Fibroblast of lung (primary cell): ENCODE measurements around the gene TFRC. TPM values are rescaled to one million over a fixed set of nuclear protein-coding genes. Genes with fewer than 3 reads are reported as not detected.

Experiments
- DNase-seq, 2 donors: peaks; one replicate each; pipeline versions ENCODE4 v3.0.0 to v3.0.0-alpha.2; 2010; ENCODE audit warnings: low read depth in 2 of 2
- H2AFZ ChIP-seq: 2 replicates; pipeline ENCODE4 v1.5.1; 2012; ENCODE audit warnings: low read length, control low read depth, inconsistent platforms
- H3K27ac ChIP-seq: 2 replicates; pipeline ENCODE4 v1.5.1; 2011; ENCODE audit warnings: low read length, control low read depth; ENCODE audit not compliant: insufficient read depth
- H3K27me3 ChIP-seq: 2 replicates; pipeline ENCODE4 v1.5.1; 2011; ENCODE audit warnings: mild to moderate bottlenecking, low read length; ENCODE audit not compliant: control insufficient read depth, insufficient read depth
- H3K36me3 ChIP-seq: 2 replicates; pipeline ENCODE4 v1.5.1; 2011; ENCODE audit warnings: low read length; ENCODE audit not compliant: control insufficient read depth, insufficient read depth
- H3K4me1 ChIP-seq: 2 replicates; pipeline ENCODE4 v1.5.1; 2011; ENCODE audit warnings: low read length; ENCODE audit not compliant: control insufficient read depth, insufficient read depth; ENCODE audit errors: extremely low read depth
- H3K4me2 ChIP-seq: 2 replicates; pipeline ENCODE4 v1.5.1; 2011; ENCODE audit warnings: low read length, control low read depth; ENCODE audit not compliant: insufficient read depth; ENCODE audit errors: extremely low read depth
- H3K4me3 ChIP-seq, 4 experiments: fragments of 200-600 bp in 1 of 4; sonication (generic) in 1 of 4; replicated peaks in 1 of 4; 2 replicates each; pipeline ENCODE4 v1.5.1; 2011 to 2016; ENCODE audit warnings: low read length in 4 of 4, low read depth in 3 of 4, mild to moderate bottlenecking in 3 of 4, control low read depth in 2 of 4, inconsistent platforms in 1 of 4, mixed read lengths in 1 of 4; ENCODE audit not compliant: insufficient read depth in 1 of 4; ENCODE audit errors: control extremely low read depth in 1 of 4
- H3K79me2 ChIP-seq: 2 replicates; pipeline ENCODE4 v1.5.1; 2012; ENCODE audit warnings: mild to moderate bottlenecking, low read length, inconsistent platforms; ENCODE audit not compliant: control insufficient read depth, insufficient read depth
- H3K9ac ChIP-seq: 2 replicates; pipeline ENCODE4 v1.5.1; 2011; ENCODE audit warnings: mild to moderate bottlenecking, low read length, control low read depth; ENCODE audit not compliant: insufficient read depth
- H3K9me3 ChIP-seq: 2 replicates; pipeline ENCODE4 v1.5.1; 2012; ENCODE audit warnings: low read depth, low read length; ENCODE audit not compliant: control insufficient read depth, insufficient read depth
- H4K20me1 ChIP-seq: 2 replicates; pipeline ENCODE4 v1.5.1; 2011; ENCODE audit warnings: low read length; ENCODE audit not compliant: control insufficient read depth, insufficient read depth; ENCODE audit errors: extremely low read depth
- EZH2 ChIP-seq: IDR thresholded peaks from 2 replicates; pipeline ENCODE4 v1.5.1; 2012; ENCODE audit warnings: low read length, control low read depth, mild to moderate bottlenecking; ENCODE audit errors: missing control alignments
- polyA plus RNA-seq, 2 donors: library from polyadenylated mRNA; depleted of rRNA in 1 of 2; stranded (reverse) in 1 of 2; unstranded in 1 of 2; fragments of >200 nt; gene quantifications; 2 replicates each; pipeline ENCODE4 v1.2.1, GENCODE V29; 2011 to 2012; ENCODE audit warnings: missing spikeins in 1 of 2
- total RNA-seq: library from RNA; depleted of rRNA; stranded (reverse); fragments of >200 nt; gene quantifications from 2 replicates; pipeline ENCODE4 v1.2.1, GENCODE V29; 2014
- TF ChIP-seq, protein P1 (sequence below), 2 donors: IDR thresholded peaks in 1 of 2; conservative IDR thresholded peaks in 1 of 2; 1 replicate in 1 of 2; 2 replicates in 1 of 2; pipeline ENCODE4 v1.5.1; 2011 to 2012; ENCODE audit warnings: low read length in 2 of 2, control low read depth in 1 of 2, inconsistent platforms in 1 of 2, low read depth in 1 of 2, mild to moderate bottlenecking in 1 of 2

Gene TFRC
- total and polyA plus RNA-seq, 2 donors (not counting 1 experiment from before 2014, with no cell fraction given) = 118 to 169 TPM

DNA sequence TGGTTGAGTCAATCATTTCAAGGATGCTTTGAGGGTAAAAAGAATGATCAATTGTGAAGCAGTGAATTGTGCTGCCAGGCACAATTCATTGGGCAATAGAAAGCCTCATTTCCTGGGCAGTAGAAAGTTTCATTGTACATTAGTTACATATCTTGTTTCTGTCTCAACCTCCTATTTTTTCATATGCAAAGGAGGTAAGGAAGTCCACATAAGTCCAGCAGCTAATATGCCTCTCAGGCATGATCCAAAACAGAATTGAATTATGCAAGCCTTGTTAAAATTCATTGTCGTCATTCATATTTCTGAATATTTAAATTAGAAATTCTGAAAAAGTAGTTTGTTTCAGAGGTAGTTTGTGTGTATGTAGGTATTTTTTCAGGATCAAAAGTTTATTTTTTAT, 65.8 kb downstream of the TFRC start:
- Histone ChIP-seq H2AFZ (no peak overlapping the region), H3K79me2 (no peaks in the 10 kb centered on the region), H3K27ac (no peak overlapping the region), H3K36me3 (no peaks in the 10 kb centered on the region), H3K4me2 (no peak overlapping the region), H3K9ac (no peak overlapping the region), H3K9me3 (no peaks in the 10 kb centered on the region), H3K4me3 (no peak overlapping the region), H3K27me3 (no peaks in the 10 kb centered on the region), H4K20me1 (no peaks in the 10 kb centered on the region), H3K4me1 (no peaks in the 10 kb centered on the region)
- DNase-seq = no peak
- no peak for TF ChIP-seq EZH2
- TF ChIP-seq, protein P1, sequence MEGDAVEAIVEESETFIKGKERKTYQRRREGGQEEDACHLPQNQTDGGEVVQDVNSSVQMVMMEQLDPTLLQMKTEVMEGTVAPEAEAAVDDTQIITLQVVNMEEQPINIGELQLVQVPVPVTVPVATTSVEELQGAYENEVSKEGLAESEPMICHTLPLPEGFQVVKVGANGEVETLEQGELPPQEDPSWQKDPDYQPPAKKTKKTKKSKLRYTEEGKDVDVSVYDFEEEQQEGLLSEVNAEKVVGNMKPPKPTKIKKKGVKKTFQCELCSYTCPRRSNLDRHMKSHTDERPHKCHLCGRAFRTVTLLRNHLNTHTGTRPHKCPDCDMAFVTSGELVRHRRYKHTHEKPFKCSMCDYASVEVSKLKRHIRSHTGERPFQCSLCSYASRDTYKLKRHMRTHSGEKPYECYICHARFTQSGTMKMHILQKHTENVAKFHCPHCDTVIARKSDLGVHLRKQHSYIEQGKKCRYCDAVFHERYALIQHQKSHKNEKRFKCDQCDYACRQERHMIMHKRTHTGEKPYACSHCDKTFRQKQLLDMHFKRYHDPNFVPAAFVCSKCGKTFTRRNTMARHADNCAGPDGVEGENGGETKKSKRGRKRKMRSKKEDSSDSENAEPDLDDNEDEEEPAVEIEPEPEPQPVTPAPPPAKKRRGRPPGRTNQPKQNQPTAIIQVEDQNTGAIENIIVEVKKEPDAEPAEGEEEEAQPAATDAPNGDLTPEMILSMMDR (conservative IDR thresholded peaks at IDR 0.05 in 1 of 2, IDR thresholded peaks at IDR 0.05 in 1 of 2; ENCODE audit: low read depth in 1 of 2, low read length in 2 of 2) = no peak

DNA sequence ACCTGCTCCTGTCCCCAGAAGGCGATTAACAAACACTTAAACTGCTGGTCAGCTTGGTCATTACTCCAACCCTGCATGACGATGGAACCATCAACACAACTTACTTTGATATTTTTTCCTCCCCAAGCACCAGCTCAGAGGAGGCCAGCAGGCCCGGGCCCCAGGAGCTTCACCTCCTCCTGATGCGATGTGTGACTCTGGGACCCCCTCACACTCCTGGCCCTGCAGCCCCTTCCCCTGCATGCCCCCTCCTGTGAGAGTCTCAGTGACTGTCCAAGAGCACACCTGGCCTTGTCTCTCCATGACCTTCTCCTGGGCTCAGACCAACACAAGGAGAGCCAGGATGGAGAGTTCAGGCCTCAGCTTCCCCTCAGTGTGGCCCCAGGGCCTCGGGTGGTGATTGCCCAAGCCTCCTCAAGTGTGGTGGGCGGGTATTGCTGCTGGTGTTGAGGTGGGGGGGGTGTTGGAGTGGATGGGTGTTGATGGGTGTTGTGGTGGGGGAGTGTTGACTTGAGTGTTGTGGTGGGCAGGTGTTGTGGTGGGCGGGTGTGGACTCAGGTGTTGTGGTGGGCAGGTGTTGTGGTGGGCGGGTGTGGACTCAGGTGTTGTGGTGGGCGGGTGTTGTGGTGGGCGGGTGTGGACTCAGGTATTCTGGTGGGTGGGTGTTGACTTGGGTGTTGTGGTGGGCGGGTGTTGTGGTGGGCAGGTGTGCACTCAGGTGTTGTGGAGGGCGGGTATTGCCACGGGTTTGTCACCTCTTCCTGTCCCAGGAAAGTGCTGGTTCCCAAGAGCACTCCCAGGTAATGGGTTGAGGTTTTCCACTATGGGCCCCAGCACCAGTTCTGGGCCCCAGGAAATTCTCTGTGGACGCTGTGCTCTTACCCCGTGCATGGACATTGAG, 68.1 kb downstream of the TFRC start:
- no peaks in the 10 kb centered on the region for H3K27me3 ChIP-seq
- TF ChIP-seq EZH2 = no peak
- TF ChIP-seq, protein P1 (conservative IDR thresholded peaks at IDR 0.05 in 1 of 2, IDR thresholded peaks at IDR 0.05 in 1 of 2; ENCODE audit: low read depth in 1 of 2, low read length in 2 of 2) = no peak
- H3K4me3 ChIP-seq = no peak overlapping the region
- no peaks in the 10 kb centered on the region for H4K20me1 ChIP-seq
- H3K79me2 ChIP-seq = no peaks in the 10 kb centered on the region
- H3K4me2 ChIP-seq = no peak overlapping the region
- H3K9me3 ChIP-seq = no peaks in the 10 kb centered on the region
- no peak overlapping the region for H3K27ac ChIP-seq
- H3K36me3 ChIP-seq = no peaks in the 10 kb centered on the region
- no peaks in the 10 kb centered on the region for H3K4me1 ChIP-seq
- no peak for DNase-seq
- H3K9ac ChIP-seq = no peak overlapping the region
- no peak overlapping the region for H2AFZ ChIP-seq

DNA sequence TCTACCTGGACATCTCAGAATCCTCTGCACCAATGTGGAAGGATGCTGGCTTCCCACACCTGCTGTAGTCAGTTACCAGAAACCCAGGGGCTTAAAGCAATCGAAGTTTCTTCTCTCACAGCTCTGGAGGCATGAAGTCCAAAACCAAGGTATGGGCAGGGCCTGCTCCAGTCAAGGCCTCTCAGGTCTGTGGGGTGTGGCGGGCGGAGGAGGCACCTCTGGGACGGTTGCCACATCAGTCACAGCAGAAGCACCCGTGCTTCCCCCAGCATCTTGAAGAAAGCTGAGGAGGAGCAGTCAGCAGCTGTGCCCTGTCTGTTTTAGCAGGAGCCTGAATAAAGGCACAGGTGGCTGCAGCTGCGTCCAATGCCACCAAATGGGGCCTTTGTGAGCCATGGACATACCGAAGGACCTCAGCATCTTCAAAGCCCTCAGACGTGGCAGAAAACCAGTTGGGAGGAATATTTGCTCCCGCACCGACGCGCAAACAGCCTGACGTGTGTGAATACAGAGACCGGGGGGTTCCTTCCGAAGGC, 68.9 kb downstream of the TFRC start:
- H3K79me2 ChIP-seq = no peaks in the 10 kb centered on the region
- H3K9me3 ChIP-seq = no peaks in the 10 kb centered on the region
- no peak overlapping the region for H3K4me2 ChIP-seq
- H4K20me1 ChIP-seq = no peaks in the 10 kb centered on the region
- DNase-seq = no peak
- H3K36me3 ChIP-seq = no peaks in the 10 kb centered on the region
- H2AFZ ChIP-seq = no peak overlapping the region
- no peak for TF ChIP-seq EZH2
- TF ChIP-seq, protein P1 (conservative IDR thresholded peaks at IDR 0.05 in 1 of 2, IDR thresholded peaks at IDR 0.05 in 1 of 2; ENCODE audit: low read depth in 1 of 2, low read length in 2 of 2) = no peak
- H3K4me1 ChIP-seq = no peaks in the 10 kb centered on the region
- H3K27ac ChIP-seq = no peak overlapping the region
- no peak overlapping the region for H3K4me3 ChIP-seq
- H3K27me3 ChIP-seq = no peaks in the 10 kb centered on the region
- no peak overlapping the region for H3K9ac ChIP-seq
